HG02763 (cell line): Measurements from ENCODE around the gene MS4A6A.
"Not testable (repeated sequence)": the region's sequence is repeated elsewhere in the genome, so short reads cannot be mapped to it uniquely, and the experiment has no call there.

ENCODE experiments used
- ATAC-seq: cut with Tn5 transposase; IDR thresholded peaks from one replicate; pipeline ENCODE4 v1.9.1; 2021; ENCODE audit warnings: mild to moderate bottlenecking, moderate library complexity; ENCODE audit not compliant: unreplicated experiment

MS4A6A gene

GRCh38 chr11:60130496-60130895, 52.4 kb downstream of the MS4A6A start:
- ATAC-seq: no peak

DNA sequence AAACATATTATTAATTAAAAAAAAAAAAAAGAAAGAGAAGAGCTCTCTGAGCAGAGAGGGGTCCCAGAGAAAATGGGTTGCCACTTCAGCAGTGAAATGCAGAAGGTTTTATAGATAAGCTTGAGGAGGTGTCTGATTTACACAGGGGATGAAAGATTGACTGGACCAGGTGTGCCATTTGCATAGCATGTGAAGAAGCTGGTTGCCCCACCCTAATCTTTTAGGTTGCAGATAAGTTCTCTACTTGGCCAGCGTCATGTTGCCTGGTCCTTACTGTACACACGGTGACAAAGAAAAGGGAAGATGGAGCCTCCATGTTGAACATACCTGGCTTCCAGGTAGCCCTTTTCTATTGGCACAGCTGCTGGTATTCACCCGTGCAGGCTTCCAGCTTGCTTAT, 53.0 kb downstream of the MS4A6A start:
- no peak for ATAC-seq

GRCh38 chr11:60128866-60129265, 54.0 kb downstream of the MS4A6A start:
- not testable (repeated sequence) for ATAC-seq

- no peak for ATAC-seq
Measured at GRCh38 chr11:60128376-60128775, 54.5 kb downstream of the MS4A6A start.

DNA sequence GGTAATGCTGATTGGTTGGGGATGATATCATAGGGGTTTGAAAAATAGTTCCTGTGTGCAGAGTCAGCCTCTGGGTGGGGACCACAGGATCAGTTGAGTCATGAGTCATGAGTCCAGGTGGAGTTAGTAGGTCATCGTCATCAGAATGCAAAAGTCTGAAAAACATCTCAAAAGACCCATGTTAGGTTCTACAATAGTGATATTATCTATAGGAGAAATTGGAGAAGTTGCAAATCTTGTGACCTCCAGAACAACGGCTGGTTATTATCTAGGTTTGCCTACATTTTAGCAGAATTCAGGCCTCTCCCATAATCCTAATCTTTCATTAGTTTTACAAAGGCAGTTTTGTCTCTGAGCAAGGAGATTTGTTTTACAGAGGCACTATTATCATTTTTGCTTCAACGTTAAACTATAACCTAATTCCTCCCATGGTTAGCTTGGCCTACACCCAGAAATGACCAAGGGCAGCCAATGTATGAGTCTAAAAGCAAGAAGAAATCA, 55.5 kb downstream of the MS4A6A start:
- ATAC-seq: no peak

- no peak for ATAC-seq
Measured at GRCh38 chr11:60125956-60126585, 56.8 kb downstream of the MS4A6A start.

- no peak for ATAC-seq
Measured at GRCh38 chr11:60124802-60125432, 58.0 kb downstream of the MS4A6A start.
